Naive thymus-derived CD8-positive, alpha-beta T cell (primary cell): ENCODE results near the gene ETNK1. TPM values are rescaled to one million over a fixed set of nuclear protein-coding genes. Genes with fewer than 3 reads are reported as not detected.
A peak's percentile ranks its signal among the peaks of the same experiment; 100 is the strongest.
"Not testable (repeated sequence)": the region's sequence is repeated elsewhere in the genome, so short reads cannot be mapped to it uniquely, and the experiment has no call there.

Experiments
- ATAC-seq, 2 donors: fragments of 150-1000 bp; cut with Tn5 transposase in 1 of 2; sonication (Bioruptor Pico), chemical (Tn5 transposase) in 1 of 2; 1 replicate in 1 of 2; 2 replicates in 1 of 2; pipeline ENCODE4 v1.10.0; 2021; ENCODE audit warnings: mild to moderate bottlenecking in 2 of 2, moderate library complexity in 2 of 2
- POLR2A ChIA-PET: fragments of 350-600 bp; sonication (Branson Sonifier 250); formaldehyde crosslinking; loops from one replicate; lab custom pipeline; 2021; ENCODE audit warnings: antibody characterized with exemption; lab: Charles Lee
- DNase-seq, 10 donors: peaks; one replicate each; pipeline versions ENCODE4 v3.0.0 to v3.0.0-alpha.2; 2020 to 2022
- H3K27ac Mint-ChIP-seq, 10 donors: one replicate each; pipeline ENCODE4 v1.8.0; 2020 to 2022; ENCODE audit warnings: mild to moderate bottlenecking in 10 of 10, mixed read lengths in 10 of 10, moderate library complexity in 4 of 10, inconsistent platforms in 1 of 10
- H3K27me3 Mint-ChIP-seq, 5 donors: one replicate each; pipeline ENCODE4 v1.8.0; 2021 to 2022; ENCODE audit warnings: mixed read lengths in 5 of 5
- H3K36me3 Mint-ChIP-seq, 3 donors: one replicate each; pipeline ENCODE4 v1.8.0; 2020 to 2022; ENCODE audit warnings: mixed read lengths in 3 of 3, mild to moderate bottlenecking in 2 of 3, inconsistent platforms in 1 of 3
- H3K4me1 Mint-ChIP-seq, 4 donors: one replicate each; pipeline ENCODE4 v1.8.0; 2021 to 2022; ENCODE audit warnings: mixed read lengths in 4 of 4
- H3K4me3 Mint-ChIP-seq, 10 donors: one replicate each; pipeline ENCODE4 v1.8.0; 2020 to 2022; ENCODE audit warnings: mild to moderate bottlenecking in 10 of 10, mixed read lengths in 10 of 10, moderate library complexity in 6 of 10, inconsistent platforms in 1 of 10
- H3K9me3 Mint-ChIP-seq, 9 donors: one replicate each; pipeline ENCODE4 v1.8.0; 2020 to 2022; ENCODE audit warnings: mixed read lengths in 9 of 9, mild to moderate bottlenecking in 3 of 9, inconsistent platforms in 1 of 9, moderate library complexity in 1 of 9
- polyA plus RNA-seq, 3 donors: library from polyadenylated mRNA; unstranded; fragments of 300-500 nt; fragmentation: Illumina TruSeq; gene quantifications; one replicate each; pipeline ENCODE4 v1.2.3, GENCODE V29; 2021
- total RNA-seq, 8 experiments: library from RNA in 2 of 8; stranded (reverse) in 2 of 8; gene quantifications; one replicate each; pipeline ENCODE4 v1.2.3 and lab custom pipeline; 2021 to 2026

Gene ETNK1
- total and polyA plus RNA-seq, 5 experiments from 2014 or later, result 13.7 to 76.8 (median 14.3) TPM

GRCh38 chr12:22610131-22610530, 14.8 kb upstream of the ETNK1 start:
- peaks cover 0 to 25% (median 15%) of the 10 kb centered on the region in 9 donors for H3K9me3 Mint-ChIP-seq
- ATAC-seq (no peak), DNase-seq (no peak)
- peaks cover 0 to 3% (median 2%) of the 10 kb centered on the region in 5 donors for H3K27me3 Mint-ChIP-seq
- no peak overlapping the region for H3K4me3 Mint-ChIP-seq
- peaks cover 0 to 5% (median 2%) of the 10 kb centered on the region in 4 donors for H3K4me1 Mint-ChIP-seq
- no peak overlapping the region for H3K27ac Mint-ChIP-seq
- POLR2A ChIA-PET, result no interaction called here
- peaks cover 0 to 13% (median 9%) of the 10 kb centered on the region in 3 donors for H3K36me3 Mint-ChIP-seq

GRCh38 chr12:22612822-22613221, 12.1 kb upstream of the ETNK1 start:
- H3K4me1 Mint-ChIP-seq, H3K4me3 Mint-ChIP-seq, POLR2A ChIA-PET, DNase-seq, H3K27me3 Mint-ChIP-seq, ATAC-seq, H3K27ac Mint-ChIP-seq: not testable (repeated sequence)
- peaks cover 0 to 20% (median 13%) of the 10 kb centered on the region in 3 donors for H3K36me3 Mint-ChIP-seq
- H3K9me3 Mint-ChIP-seq, result peaks cover 0 to 31% (median 15%) of the 10 kb centered on the region in 9 donors

GRCh38 chr12:22615963-22616501, 8.9 kb upstream of the ETNK1 start:
- H3K4me1 Mint-ChIP-seq, result no peaks in the 10 kb centered on the region
- peaks cover 0 to 20% (median 13%) of the 10 kb centered on the region in 3 donors for H3K36me3 Mint-ChIP-seq
- no peak for DNase-seq
- H3K9me3 Mint-ChIP-seq, result peaks cover 0 to 31% (median 15%) of the 10 kb centered on the region in 9 donors
- peaks cover 0 to 11% (median 2%) of the 10 kb centered on the region in 5 donors for H3K27me3 Mint-ChIP-seq
- no peak overlapping the region for H3K4me3 Mint-ChIP-seq
- no peak for ATAC-seq
- H3K27ac Mint-ChIP-seq, result no peak overlapping the region
- POLR2A ChIA-PET, result no interaction called here

- Mint-ChIP-seq H3K4me3 (no peak overlapping the region), H3K4me1 (no peaks in the 10 kb centered on the region), H3K36me3 (peaks cover 0 to 14% (median 7%) of the 10 kb centered on the region in 3 donors), H3K9me3 (peaks cover 0 to 23% (median 5%) of the 10 kb centered on the region in 9 donors), H3K27ac (no peak overlapping the region), H3K27me3 (peaks cover 0 to 10% (median 0%) of the 10 kb centered on the region in 5 donors)
- POLR2A ChIA-PET, result no interaction called here
- ATAC-seq, result no peak
- DNase-seq, result no peak
These were observed 7.3 kb upstream of the ETNK1 start for GRCh38 chr12:22617630-22618029.

- no peak for DNase-seq
- Mint-ChIP-seq H3K27me3 (peaks cover 0 to 7% (median 1%) of the 10 kb centered on the region in 5 donors), H3K4me1 (peaks cover 14 to 45% (median 37%) of the 10 kb centered on the region in 4 donors), H3K36me3 (no peaks in the 10 kb centered on the region), H3K9me3 (no peaks in the 10 kb centered on the region), H3K27ac (peak overlapping the region; percentile 91 to 99 (median 98)), H3K4me3 (peak overlapping the region; percentile 86 to 98 (median 94))
- POLR2A ChIA-PET, result interaction anchor here (0.9 to 1.6 kb wide), 4 partner anchors 11 to 80 kb away, joined by 3 to 25 read pairs (median 5); partner anchors contain the start of gene C2CD5
- peak; percentile 11 to 23 for ATAC-seq
These were observed 462 bp upstream of the ETNK1 start for GRCh38 chr12:22624548-22624869.

GRCh38 chr12:22625762-22626294, 857 bp downstream of the ETNK1 start:
- Mint-ChIP-seq H3K36me3 (peaks cover 0 to 6% (median 0%) of the 10 kb centered on the region in 3 donors), H3K27ac (peak overlapping the region; percentile 91 to 99 (median 98)), H3K9me3 (no peaks in the 10 kb centered on the region), H3K4me3 (peak overlapping the region; percentile 86 to 98 (median 94)), H3K4me1 (peaks cover 16 to 56% (median 46%) of the 10 kb centered on the region in 4 donors), H3K27me3 (peaks cover 0 to 4% (median 1%) of the 10 kb centered on the region in 5 donors)
- DNase-seq (peak in 6 of 10 donors; percentile 4 to 63 (median 28)), ATAC-seq (peak; percentile 4 to 11)
- POLR2A ChIA-PET, result interaction anchor here (1.3 to 2.3 kb wide), 2 partner anchors 10 to 81 kb away, joined by 5 to 7 read pairs; partner anchors contain the start of gene C2CD5

- H3K36me3 Mint-ChIP-seq, result peaks cover 0 to 12% (median 0%) of the 10 kb centered on the region in 3 donors
- peaks cover 17 to 62% (median 50%) of the 10 kb centered on the region in 4 donors for H3K4me1 Mint-ChIP-seq
- POLR2A ChIA-PET, result interaction anchor here (2.3 kb wide), 1 partner anchor 82 kb away, joined by 5 read pairs; the partner anchor contains the start of gene C2CD5
- DNase-seq, result peak in 4 of 10 donors; percentile 5 to 22 (median 16)
- no peaks in the 10 kb centered on the region for H3K9me3 Mint-ChIP-seq
- peaks cover 0 to 3% (median 1%) of the 10 kb centered on the region in 5 donors for H3K27me3 Mint-ChIP-seq
- H3K27ac Mint-ChIP-seq, result peak overlapping the region; percentile 62 to 99 (median 96)
- peak overlapping the region; percentile 86 to 98 (median 94) for H3K4me3 Mint-ChIP-seq
- no peak for ATAC-seq
These were observed 1.4 kb downstream of the ETNK1 start for GRCh38 chr12:22626406-22626805.

- ATAC-seq, result no peak
- Mint-ChIP-seq H3K9me3 (no peaks in the 10 kb centered on the region), H3K27ac (peak overlapping the region in 9 of 10 donors; percentile 57 to 93 (median 71)), H3K36me3 (peaks cover 0 to 15% (median 0%) of the 10 kb centered on the region in 3 donors), H3K4me3 (peak overlapping the region; percentile 58 to 98 (median 78)), H3K27me3 (peaks cover 0 to 3% (median 1%) of the 10 kb centered on the region in 5 donors), H3K4me1 (peaks cover 18 to 65% (median 54%) of the 10 kb centered on the region in 4 donors)
- POLR2A ChIA-PET, result interaction anchor here (2.3 kb wide), 1 partner anchor 83 kb away, joined by 5 read pairs; the partner anchor contains the start of gene C2CD5
- DNase-seq, result no peak
These were observed 2.4 kb downstream of the ETNK1 start for GRCh38 chr12:22627371-22627770.

GRCh38 chr12:22628228-22628627, 3.3 kb downstream of the ETNK1 start:
- no peak for DNase-seq
- peaks cover 18 to 71% (median 62%) of the 10 kb centered on the region in 4 donors for H3K4me1 Mint-ChIP-seq
- ATAC-seq, result no peak
- H3K4me3 Mint-ChIP-seq, result peak overlapping the region in 9 of 10 donors; percentile 62 to 98 (median 78)
- H3K27me3 Mint-ChIP-seq, result peaks cover 0 to 1% (median 0%) of the 10 kb centered on the region in 5 donors
- POLR2A ChIA-PET, result interaction anchor here (0.5 to 2.3 kb wide), 3 partner anchors 84 to 143 kb away, joined by 5 to 6 read pairs (median 5); partner anchors contain the start of gene C2CD5
- H3K9me3 Mint-ChIP-seq, result no peaks in the 10 kb centered on the region
- H3K27ac Mint-ChIP-seq, result peak overlapping the region in 6 of 10 donors; percentile 41 to 91 (median 63)
- H3K36me3 Mint-ChIP-seq, result peaks cover 0 to 22% (median 0%) of the 10 kb centered on the region in 3 donors

GRCh38 chr12:22631863-22632463, 7.0 kb downstream of the ETNK1 start:
- H3K27me3 Mint-ChIP-seq, result no peaks in the 10 kb centered on the region
- POLR2A ChIA-PET, result no interaction called here
- H3K36me3 Mint-ChIP-seq, result peaks cover 0 to 45% (median 2%) of the 10 kb centered on the region in 3 donors
- ATAC-seq (no peak), DNase-seq (peak in 3 of 10 donors; percentile 25 to 44 (median 38))
- H3K9me3 Mint-ChIP-seq, result no peaks in the 10 kb centered on the region
- H3K27ac Mint-ChIP-seq, result peak overlapping the region in 1 of 10 donors; percentile 15
- no peak overlapping the region for H3K4me3 Mint-ChIP-seq
- H3K4me1 Mint-ChIP-seq, result peaks cover 15 to 84% (median 69%) of the 10 kb centered on the region in 4 donors

GRCh38 chr12:22634883-22635282, 9.9 kb downstream of the ETNK1 start:
- POLR2A ChIA-PET, result interaction anchor here (1.7 kb wide), 1 partner anchor 10 kb away, joined by 7 read pairs; the partner anchor contains the start of gene ETNK1
- Mint-ChIP-seq H3K4me3 (peak overlapping the region in 6 of 10 donors; percentile 19 to 59 (median 46)), H3K27ac (peak overlapping the region in 2 of 10 donors; percentile 7 to 18), H3K27me3 (no peaks in the 10 kb centered on the region), H3K4me1 (peaks cover 17 to 70% (median 58%) of the 10 kb centered on the region in 4 donors), H3K36me3 (peaks cover 0 to 50% (median 2%) of the 10 kb centered on the region in 3 donors), H3K9me3 (no peaks in the 10 kb centered on the region)
- ATAC-seq (no peak), DNase-seq (no peak)

GRCh38 chr12:22635812-22636211, 10.8 kb downstream of the ETNK1 start:
- peaks cover 15 to 69% (median 52%) of the 10 kb centered on the region in 4 donors for H3K4me1 Mint-ChIP-seq
- peak overlapping the region in 2 of 10 donors; percentile 18 to 35 for H3K27ac Mint-ChIP-seq
- peaks cover 0 to 45% (median 2%) of the 10 kb centered on the region in 3 donors for H3K36me3 Mint-ChIP-seq
- H3K9me3 Mint-ChIP-seq, result no peaks in the 10 kb centered on the region
- H3K27me3 Mint-ChIP-seq, result no peaks in the 10 kb centered on the region
- DNase-seq (no peak), ATAC-seq (no peak)
- peak overlapping the region in 4 of 10 donors; percentile 5 to 51 (median 36) for H3K4me3 Mint-ChIP-seq
- POLR2A ChIA-PET, result interaction anchor here (1.7 kb wide), 1 partner anchor 11 kb away, joined by 7 read pairs; the partner anchor contains the start of gene ETNK1
